Astrocyte (in vitro differentiated cells and primary cell): Measurements from ENCODE around the gene CBLC. TPM values are rescaled to one million over a fixed set of nuclear protein-coding genes. Genes with fewer than 3 reads are reported as not detected.

Source experiments
- DNase-seq: peaks from one replicate; pipeline ENCODE4 v3.0.0-alpha.2; 2010; ENCODE audit warnings: low read depth
- FAIRE-seq: peaks from 2 replicates; lab custom pipeline; 2011; peaks lifted over from hg19 to GRCh38; lab: Jason Lieb, UNC
- H2AFZ ChIP-seq: 2 replicates; pipeline ENCODE4 v1.6.0; 2012; ENCODE audit warnings: low read depth, low read length, inconsistent platforms
- H3K27ac ChIP-seq: 2 replicates; pipeline ENCODE4 v1.5.1; 2011; ENCODE audit warnings: low read depth, low read length, inconsistent platforms
- H3K27me3 ChIP-seq: 2 replicates; pipeline ENCODE4 v1.6.0; 2011; ENCODE audit warnings: low read length, inconsistent platforms; ENCODE audit not compliant: insufficient read depth
- H3K36me3 ChIP-seq: 2 replicates; pipeline ENCODE4 v1.5.1; 2011; ENCODE audit warnings: low read length, inconsistent platforms; ENCODE audit not compliant: insufficient read depth
- H3K4me1 ChIP-seq: 2 replicates; pipeline ENCODE4 v1.5.1; 2011; ENCODE audit warnings: low read length, inconsistent platforms; ENCODE audit not compliant: insufficient read depth
- H3K4me2 ChIP-seq: 2 replicates; pipeline ENCODE4 v1.6.0; 2012; ENCODE audit warnings: low read length, inconsistent platforms
- H3K4me3 ChIP-seq: 2 replicates; pipeline ENCODE4 v1.5.1; 2011; ENCODE audit warnings: low read depth, mild to moderate bottlenecking, low read length, inconsistent platforms; ENCODE audit not compliant: insufficient read depth
- H3K79me2 ChIP-seq: 2 replicates; pipeline ENCODE4 v1.6.0; 2012; ENCODE audit warnings: mild to moderate bottlenecking, low read length, inconsistent platforms; ENCODE audit not compliant: insufficient read depth
- H3K9ac ChIP-seq: 2 replicates; pipeline ENCODE4 v1.6.0; 2012; ENCODE audit warnings: mild to moderate bottlenecking, low read length, inconsistent platforms
- H3K9me3 ChIP-seq: 2 replicates; pipeline ENCODE4 v1.5.1; 2012; ENCODE audit warnings: low read depth, mild to moderate bottlenecking, low read length, inconsistent platforms; ENCODE audit not compliant: insufficient read depth
- H4K20me1 ChIP-seq: 2 replicates; pipeline ENCODE4 v1.6.0; 2012; ENCODE audit warnings: low read length, inconsistent platforms; ENCODE audit not compliant: insufficient read depth
- H3K27ac Mint-ChIP-seq: one replicate; pipeline ENCODE4 v1.8.0; 2021; ENCODE audit warnings: mild to moderate bottlenecking, mixed read lengths; ENCODE audit not compliant: unreplicated experiment
- H3K27me3 Mint-ChIP-seq: one replicate; pipeline ENCODE4 v1.8.0; 2021; ENCODE audit warnings: low read depth, mixed read lengths; ENCODE audit not compliant: unreplicated experiment
- H3K36me3 Mint-ChIP-seq: one replicate; pipeline ENCODE4 v1.8.0; 2021; ENCODE audit warnings: low read depth, mixed read lengths; ENCODE audit not compliant: unreplicated experiment
- H3K4me1 Mint-ChIP-seq: one replicate; pipeline ENCODE4 v1.8.0; 2021; ENCODE audit warnings: low read depth, mixed read lengths; ENCODE audit not compliant: unreplicated experiment
- H3K4me3 Mint-ChIP-seq: one replicate; pipeline ENCODE4 v1.8.0; 2021; ENCODE audit warnings: mild to moderate bottlenecking, moderate library complexity, mixed read lengths; ENCODE audit not compliant: unreplicated experiment
- H3K9me3 Mint-ChIP-seq: one replicate; pipeline ENCODE4 v1.8.0; 2021; ENCODE audit warnings: mild to moderate bottlenecking, mixed read lengths; ENCODE audit not compliant: unreplicated experiment
- CTCF ChIP-seq: IDR thresholded peaks from 2 replicates; pipeline ENCODE4 v1.5.1; 2011; ENCODE audit warnings: low read depth, mild to moderate bottlenecking, inconsistent platforms, low read length, moderate library complexity; ENCODE audit not compliant: insufficient read depth
- EZH2 ChIP-seq: IDR thresholded peaks from 2 replicates; pipeline ENCODE4 v1.6.1; 2012; ENCODE audit warnings: mild to moderate bottlenecking, low read length, inconsistent platforms; ENCODE audit not compliant: insufficient read depth
- total RNA-seq: library from RNA; stranded (reverse); gene quantifications from 2 replicates; pipeline ENCODE4 v1.2.1, GENCODE V29; 2021

CBLC gene
- total RNA-seq, 1 donor from 2014 or later, result not detected

GRCh38 chr19:44788971-44789370, 11.3 kb downstream of the CBLC start:
- no peaks in the 10 kb centered on the region for H3K9me3 ChIP-seq
- no peak overlapping the region for H2AFZ ChIP-seq
- Mint-ChIP-seq H3K4me1 (no peaks in the 10 kb centered on the region), H3K36me3 (no peaks in the 10 kb centered on the region), H3K27me3 (peaks cover 11% of the 10 kb centered on the region), H3K27ac (no peak overlapping the region), H3K9me3 (peaks cover 2% of the 10 kb centered on the region), H3K4me3 (no peak overlapping the region)
- no peaks in the 10 kb centered on the region for H3K27me3 ChIP-seq
- H3K9ac ChIP-seq, result no peak overlapping the region
- TF ChIP-seq CTCF (no peak), EZH2 (no peak)
- no peak overlapping the region for H3K4me2 ChIP-seq
- H3K36me3 ChIP-seq, result no peaks in the 10 kb centered on the region
- DNase-seq (no peak), FAIRE-seq (no peak)
- H3K27ac ChIP-seq, result no peak overlapping the region
- no peaks in the 10 kb centered on the region for H3K4me1 ChIP-seq
- no peak overlapping the region for H3K4me3 ChIP-seq
- no peaks in the 10 kb centered on the region for H3K79me2 ChIP-seq
- H4K20me1 ChIP-seq, result no peaks in the 10 kb centered on the region

- Histone ChIP-seq H3K9ac (no peak overlapping the region), H2AFZ (no peak overlapping the region), H3K9me3 (no peaks in the 10 kb centered on the region), H3K4me1 (no peaks in the 10 kb centered on the region), H3K36me3 (no peaks in the 10 kb centered on the region), H3K4me3 (no peak overlapping the region), H3K27me3 (no peaks in the 10 kb centered on the region), H3K79me2 (no peaks in the 10 kb centered on the region), H4K20me1 (no peaks in the 10 kb centered on the region), H3K27ac (no peak overlapping the region), H3K4me2 (no peak overlapping the region)
- Mint-ChIP-seq H3K27me3 (peaks cover 8% of the 10 kb centered on the region), H3K27ac (no peak overlapping the region), H3K4me1 (no peaks in the 10 kb centered on the region), H3K4me3 (no peak overlapping the region), H3K36me3 (no peaks in the 10 kb centered on the region), H3K9me3 (no peaks in the 10 kb centered on the region)
- DNase-seq, result no peak
- no peak for TF ChIP-seq CTCF
- no peak for TF ChIP-seq EZH2
- no peak for FAIRE-seq
Measured at GRCh38 chr19:44789943-44790483, 12.3 kb downstream of the CBLC start.

- H3K27me3 ChIP-seq, result no peaks in the 10 kb centered on the region
- DNase-seq (no peak), FAIRE-seq (no peak)
- Mint-ChIP-seq H3K9me3 (no peaks in the 10 kb centered on the region), H3K27ac (no peak overlapping the region), H3K4me1 (peaks cover 1% of the 10 kb centered on the region), H3K4me3 (no peak overlapping the region), H3K27me3 (peaks cover 8% of the 10 kb centered on the region), H3K36me3 (no peaks in the 10 kb centered on the region)
- no peak overlapping the region for H3K9ac ChIP-seq
- H3K79me2 ChIP-seq, result no peaks in the 10 kb centered on the region
- no peak overlapping the region for H3K27ac ChIP-seq
- no peaks in the 10 kb centered on the region for H3K36me3 ChIP-seq
- H3K4me1 ChIP-seq, result no peaks in the 10 kb centered on the region
- H3K4me2 ChIP-seq, result no peak overlapping the region
- no peaks in the 10 kb centered on the region for H3K9me3 ChIP-seq
- no peaks in the 10 kb centered on the region for H4K20me1 ChIP-seq
- no peak overlapping the region for H3K4me3 ChIP-seq
- H2AFZ ChIP-seq, result no peak overlapping the region
- TF ChIP-seq CTCF, result no peak
- no peak for TF ChIP-seq EZH2
Measured at GRCh38 chr19:44792281-44792680, 14.6 kb downstream of the CBLC start.
